ENCODE measurements around the gene KRTAP5-1. TPM values are rescaled to one million over a fixed set of nuclear protein-coding genes. Genes with fewer than 3 reads are reported as not detected.

Gene KRTAP5-1
- total RNA-seq, 1 experiment from 2014 or later = not detected

DNA sequence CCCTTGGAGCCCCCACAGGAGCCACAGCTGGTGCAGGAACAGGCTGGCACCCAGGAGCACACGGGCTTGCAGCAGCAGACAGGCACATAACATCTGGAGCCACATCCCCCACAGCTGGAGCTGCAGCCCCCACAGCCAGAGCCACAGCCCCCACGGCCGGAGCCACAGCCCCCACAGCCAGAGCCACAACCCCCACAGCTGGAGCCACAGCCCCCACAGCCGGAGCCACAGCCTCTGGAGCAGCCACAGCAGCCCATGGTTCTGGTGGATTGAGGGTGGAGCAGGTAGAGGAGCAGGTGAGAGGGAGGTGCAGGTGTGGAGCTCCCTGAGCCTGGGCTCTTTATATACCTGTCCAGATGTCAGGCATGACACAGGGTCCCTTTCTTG lies 12.9 kb upstream of the KRTAP5-1 start, which contains the start of gene KRTAP5-2:
KRTAP5-2 (minus strand) TSS at position 301 of the 387 bp plus-strand sequence; CDS start at position 257, 44 bp downstream.
- ChIA-PET POLR2A (no interaction called here), CTCF (interaction anchor here (1.2 kb wide), 1 partner anchor 51 kb away, joined by 3 read pairs; no protein-coding TSS in a partner anchor), RAD21 (ENCODE audit: low non-redundant PET in 1 of 2, low total read pairs in 2 of 2, uncharacterized antibody in 2 of 2, unreplicated experiment in 2 of 2) (no interaction called here)
- no peak within 1 kb of the TSS for H3K9ac ChIP-seq (ENCODE audit: low read length)
- DNase-seq (ENCODE audit: low read depth, low spot score) (no peak), ATAC-seq (no peak)
- no TSS peak for BruUV-seq (replicated peaks)
- peaks cover 0 to 3% of the 10 kb centered on the region in 2 experiments; a peak in 1 of 4 replicates for H3K4me1 ChIP-seq (ENCODE audit: control insufficient read depth in 1 of 2, insufficient read depth in 2 of 2, low read length in 2 of 2)
- H3K9me3 ChIP-seq (ENCODE audit: control insufficient read depth in 1 of 2, insufficient read depth in 1 of 2, low read depth in 1 of 2, low read length in 2 of 2) = no peaks in the 10 kb centered on the region
- peaks cover 25% of the 10 kb centered on the region; the same call in 1 of the 2 replicates for H3K27me3 ChIP-seq (ENCODE audit: insufficient read depth, low read length)
- H3K79me2 ChIP-seq (ENCODE audit: insufficient read depth, low read length) = no peaks in the 10 kb centered on the region
- no peak within 1 kb of the TSS for H3K4me3 ChIP-seq (replicated peaks in 1 of 2; ENCODE audit: low read depth in 1 of 2, low read length in 2 of 2)
- no peaks in the 10 kb centered on the region for H3K36me3 ChIP-seq (ENCODE audit: control insufficient read depth in 1 of 2, insufficient read depth in 2 of 2, low read length in 2 of 2)
- H3K9me2 ChIP-seq (ENCODE audit: insufficient read depth) = no peaks in the 10 kb centered on the region
- intact Hi-C loops (cut with micrococcal nuclease) = no loop called here
- TF ChIP-seq EGR1 (IDR thresholded peaks at IDR 0.05; ENCODE audit: low read depth) (no peak), FOSL1 (IDR thresholded peaks at IDR 0.05; ENCODE audit: low read depth) (no peak), TCF7L2 (IDR thresholded peaks at IDR 0.05; ENCODE audit: borderline replicate concordance, extremely low read depth, insufficient read depth, insufficient read length) (no peak), JUND (IDR thresholded peaks at IDR 0.05) (no peak)
- TF ChIP-seq, protein P1, sequence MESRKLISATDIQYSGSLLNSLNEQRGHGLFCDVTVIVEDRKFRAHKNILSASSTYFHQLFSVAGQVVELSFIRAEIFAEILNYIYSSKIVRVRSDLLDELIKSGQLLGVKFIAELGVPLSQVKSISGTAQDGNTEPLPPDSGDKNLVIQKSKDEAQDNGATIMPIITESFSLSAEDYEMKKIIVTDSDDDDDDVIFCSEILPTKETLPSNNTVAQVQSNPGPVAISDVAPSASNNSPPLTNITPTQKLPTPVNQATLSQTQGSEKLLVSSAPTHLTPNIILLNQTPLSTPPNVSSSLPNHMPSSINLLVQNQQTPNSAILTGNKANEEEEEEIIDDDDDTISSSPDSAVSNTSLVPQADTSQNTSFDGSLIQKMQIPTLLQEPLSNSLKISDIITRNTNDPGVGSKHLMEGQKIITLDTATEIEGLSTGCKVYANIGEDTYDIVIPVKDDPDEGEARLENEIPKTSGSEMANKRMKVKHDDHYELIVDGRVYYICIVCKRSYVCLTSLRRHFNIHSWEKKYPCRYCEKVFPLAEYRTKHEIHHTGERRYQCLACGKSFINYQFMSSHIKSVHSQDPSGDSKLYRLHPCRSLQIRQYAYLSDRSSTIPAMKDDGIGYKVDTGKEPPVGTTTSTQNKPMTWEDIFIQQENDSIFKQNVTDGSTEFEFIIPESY (IDR thresholded peaks at IDR 0.05; ENCODE audit: extremely low read depth, insufficient replicate concordance, low read length) = no peak
- TF ChIP-seq, protein P2, sequence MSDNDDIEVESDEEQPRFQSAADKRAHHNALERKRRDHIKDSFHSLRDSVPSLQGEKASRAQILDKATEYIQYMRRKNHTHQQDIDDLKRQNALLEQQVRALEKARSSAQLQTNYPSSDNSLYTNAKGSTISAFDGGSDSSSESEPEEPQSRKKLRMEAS (IDR thresholded peaks at IDR 0.05) = no peak
- no peak within 1 kb of the TSS for H2AFZ ChIP-seq (ENCODE audit: low read depth, low read length, poor library complexity, severe bottlenecking)
- H3K4me2 ChIP-seq (ENCODE audit: low read length) = no peak within 1 kb of the TSS
- no peak within 1 kb of the TSS for H3K27ac ChIP-seq (ENCODE audit: low read depth, low read length)
- H4K20me1 ChIP-seq (ENCODE audit: insufficient read depth) = no peaks in the 10 kb centered on the region

All from HCT116 (cell line).